Fibroblast of the aortic adventitia (primary cell): ENCODE results near the gene MAP1LC3A. TPM values are rescaled to one million over a fixed set of nuclear protein-coding genes. Genes with fewer than 3 reads are reported as not detected.

Experiments used
- DNase-seq: peaks from one replicate; pipeline ENCODE4 v3.0.0-alpha.2; 2010; ENCODE audit warnings: low read depth
- H3K4me3 ChIP-seq: 2 replicates; pipeline ENCODE4 v1.5.1; 2011; ENCODE audit warnings: low read depth, mild to moderate bottlenecking, control low read depth, low read length, moderate library complexity
- CTCF ChIP-seq: IDR thresholded peaks from 2 replicates; pipeline ENCODE4 v1.5.1; 2011; ENCODE audit warnings: mild to moderate bottlenecking, low read length, control low read depth, inconsistent platforms; ENCODE audit not compliant: insufficient read depth
- total RNA-seq: library from RNA; depleted of rRNA; stranded (reverse); fragments of >200 nt; gene quantifications from 2 replicates; pipeline ENCODE4 v1.2.3, GENCODE V29; 2012; ENCODE audit warnings: low replicate concordance

MAP1LC3A gene
- total RNA-seq, 1 donor = 20.2 TPM

GRCh38 chr20:34549291-34549928, 9.1 kb upstream of the MAP1LC3A start:
- no peak for TF ChIP-seq CTCF
- H3K4me3 ChIP-seq = no peak overlapping the region
- no peak for DNase-seq

GRCh38 chr20:34549929-34550305, 8.6 kb upstream of the MAP1LC3A start:
- DNase-seq = no peak
- no peak overlapping the region for H3K4me3 ChIP-seq
- TF ChIP-seq CTCF = no peak

GRCh38 chr20:34552569-34552968, 5.9 kb upstream of the MAP1LC3A start:
- no peak overlapping the region for H3K4me3 ChIP-seq
- DNase-seq = no peak
- no peak for TF ChIP-seq CTCF

- DNase-seq = peak; percentile 53
- no peak overlapping the region for H3K4me3 ChIP-seq
- TF ChIP-seq CTCF = no peak
These were observed 5.1 kb upstream of the MAP1LC3A start for GRCh38 chr20:34553366-34553867.

GRCh38 chr20:34557936-34558319, 590 bp upstream of the MAP1LC3A start:
- peak overlapping the region; percentile 76 for H3K4me3 ChIP-seq
- TF ChIP-seq CTCF = no peak
- DNase-seq = no peak

- no peak for DNase-seq
- peak overlapping the region; percentile 76 for H3K4me3 ChIP-seq
- TF ChIP-seq CTCF = no peak
These were observed 1.0 kb downstream of the MAP1LC3A start for GRCh38 chr20:34559311-34560140.
